ENCODE measurements around the gene HBP1. TPM values are rescaled to one million over a fixed set of nuclear protein-coding genes. Genes with fewer than 3 reads are reported as not detected.
"Not testable (repeated sequence)": the region's sequence is repeated elsewhere in the genome, so short reads cannot be mapped to it uniquely, and the experiment has no call there.

HBP1 gene
- total RNA-seq, 4 donors from 2014 or later = 57.6 to 67.7 (median 66.9) TPM

- Histone ChIP-seq H3K27ac (no peak overlapping the region), H3K4me1 (no peaks in the 10 kb centered on the region), H3K4me3 (no peak overlapping the region), H3K9me3 (no peaks in the 10 kb centered on the region), H3K36me3 (peaks cover 0 to 8% (median 0%) of the 10 kb centered on the region in 3 donors), H3K27me3 (no peaks in the 10 kb centered on the region)
- no peak for DNase-seq
- TF ChIP-seq CTCF (IDR thresholded peaks at IDR 0.05) (no peak), POLR2A (IDR thresholded peaks at IDR 0.05) (no peak)
Observed at GRCh38 chr7:107236862-107237261, 68.1 kb downstream of the HBP1 start.

GRCh38 chr7:107237451-107237850, 68.6 kb downstream of the HBP1 start:
- no peak overlapping the region for H3K4me3 ChIP-seq
- H3K27me3 ChIP-seq = no peaks in the 10 kb centered on the region
- DNase-seq = no peak
- TF ChIP-seq CTCF (IDR thresholded peaks at IDR 0.05) (no peak), POLR2A (IDR thresholded peaks at IDR 0.05) (no peak)
- no peak overlapping the region for H3K27ac ChIP-seq
- H3K36me3 ChIP-seq = peaks cover 0 to 8% (median 0%) of the 10 kb centered on the region in 3 donors
- H3K9me3 ChIP-seq = no peaks in the 10 kb centered on the region
- H3K4me1 ChIP-seq = no peaks in the 10 kb centered on the region

- Histone ChIP-seq H3K9me3 (no peaks in the 10 kb centered on the region), H3K4me3 (no peak overlapping the region), H3K36me3 (peaks cover 0 to 7% (median 0%) of the 10 kb centered on the region in 3 donors), H3K4me1 (no peaks in the 10 kb centered on the region), H3K27ac (no peak overlapping the region), H3K27me3 (no peaks in the 10 kb centered on the region)
- DNase-seq = no peak
- no peak for TF ChIP-seq CTCF (IDR thresholded peaks at IDR 0.05)
- no peak for TF ChIP-seq POLR2A (IDR thresholded peaks at IDR 0.05)
Observed at GRCh38 chr7:107242267-107242666, 73.5 kb downstream of the HBP1 start.

GRCh38 chr7:107244613-107245012, 75.8 kb downstream of the HBP1 start:
- H3K36me3 ChIP-seq = peaks cover 0 to 16% (median 0%) of the 10 kb centered on the region in 3 donors
- no peaks in the 10 kb centered on the region for H3K9me3 ChIP-seq
- no peaks in the 10 kb centered on the region for H3K27me3 ChIP-seq
- DNase-seq = no peak
- H3K4me3 ChIP-seq = no peak overlapping the region
- H3K4me1 ChIP-seq = no peaks in the 10 kb centered on the region
- no peak for TF ChIP-seq POLR2A (IDR thresholded peaks at IDR 0.05)
- TF ChIP-seq CTCF (IDR thresholded peaks at IDR 0.05) = no peak
- H3K27ac ChIP-seq = no peak overlapping the region

- peaks cover 0 to 16% (median 0%) of the 10 kb centered on the region in 3 donors for H3K36me3 ChIP-seq
- H3K27me3 ChIP-seq, H3K9me3 ChIP-seq, H3K27ac ChIP-seq, H3K4me3 ChIP-seq, DNase-seq, H3K4me1 ChIP-seq: not testable (repeated sequence)
Observed at GRCh38 chr7:107246836-107247235, 78.0 kb downstream of the HBP1 start.

- H3K27ac ChIP-seq = no peak overlapping the region
- peaks cover 0 to 16% (median 0%) of the 10 kb centered on the region in 3 donors for H3K36me3 ChIP-seq
- TF ChIP-seq POLR2A (IDR thresholded peaks at IDR 0.05) = no peak
- TF ChIP-seq CTCF (IDR thresholded peaks at IDR 0.05) = no peak
- no peak for DNase-seq
- H3K4me3 ChIP-seq = no peak overlapping the region
- no peaks in the 10 kb centered on the region for H3K27me3 ChIP-seq
- H3K4me1 ChIP-seq = no peaks in the 10 kb centered on the region
- no peaks in the 10 kb centered on the region for H3K9me3 ChIP-seq
Observed at GRCh38 chr7:107248551-107249316, 79.9 kb downstream of the HBP1 start.

Data from Peyer's patch (tissue), 4 donors.